ENCODE results near the gene DNAH1. TPM values are rescaled to one million over a fixed set of nuclear protein-coding genes. Genes with fewer than 3 reads are reported as not detected.

The DNAH1 gene
- total RNA-seq, 1 donor from 2014 or later: 0.80 TPM

- H3K9me3 ChIP-seq (ENCODE audit: low read depth): no peaks in the 10 kb centered on the region
- H3K4me1 ChIP-seq: peaks cover 18% of the 10 kb centered on the region
- no peak overlapping the region for H3K9ac ChIP-seq
- no peak overlapping the region for H3K4me2 ChIP-seq
- H3K79me2 ChIP-seq (ENCODE audit: low read depth): no peaks in the 10 kb centered on the region
- H3K4me1 Mint-ChIP-seq: peaks cover 31% of the 10 kb centered on the region
- no peaks in the 10 kb centered on the region for H3K36me3 ChIP-seq
- H3K36me3 Mint-ChIP-seq: no peaks in the 10 kb centered on the region
- no peak overlapping the region for H3K4me3 ChIP-seq
- no peak overlapping the region for H3K4me3 Mint-ChIP-seq
- peaks cover 9% of the 10 kb centered on the region for H3K27me3 Mint-ChIP-seq (ENCODE audit: insufficient read depth, low read depth)
- peaks cover 17% of the 10 kb centered on the region for H3F3A ChIP-seq (ENCODE audit: low read depth)
- H3K27ac ChIP-seq: no peak overlapping the region
- H4K20me1 ChIP-seq (ENCODE audit: low read depth): no peaks in the 10 kb centered on the region
- H3K9me3 Mint-ChIP-seq: no peaks in the 10 kb centered on the region
- no peaks in the 10 kb centered on the region for H3K27me3 ChIP-seq
- no peak overlapping the region for H3K27ac Mint-ChIP-seq
- DNase-seq (ENCODE audit: low spot score): no peak
- TF ChIP-seq CTCF (IDR thresholded peaks at IDR 0.05) (no peak), EZH2phosphoT487 (IDR thresholded peaks at IDR 0.05) (no peak), EZH2 (IDR thresholded peaks at IDR 0.05) (no peak)
- no peak overlapping the region for H2AFZ ChIP-seq (replicated peaks)
These were observed 119.4 kb downstream of the DNAH1 start for GRCh38 chr3:52435246-52436101.

GRCh38 chr3:52436500-52437149 lies 120.5 kb downstream of the DNAH1 start:
- H3K9ac ChIP-seq: no peak overlapping the region
- no peaks in the 10 kb centered on the region for H3K9me3 ChIP-seq (ENCODE audit: low read depth)
- H2AFZ ChIP-seq (replicated peaks): no peak overlapping the region
- Mint-ChIP-seq H3K36me3 (no peaks in the 10 kb centered on the region), H3K27me3 (ENCODE audit: insufficient read depth, low read depth) (peaks cover 9% of the 10 kb centered on the region), H3K4me1 (peaks cover 30% of the 10 kb centered on the region), H3K4me3 (no peak overlapping the region), H3K27ac (no peak overlapping the region), H3K9me3 (no peaks in the 10 kb centered on the region)
- no peak overlapping the region for H3K4me3 ChIP-seq
- H3K27ac ChIP-seq: no peak overlapping the region
- H3K4me1 ChIP-seq: peaks cover 18% of the 10 kb centered on the region
- no peak for TF ChIP-seq CTCF (IDR thresholded peaks at IDR 0.05)
- no peak for DNase-seq (ENCODE audit: low spot score)
- H4K20me1 ChIP-seq (ENCODE audit: low read depth): no peaks in the 10 kb centered on the region
- H3K79me2 ChIP-seq (ENCODE audit: low read depth): no peaks in the 10 kb centered on the region
- H3F3A ChIP-seq (ENCODE audit: low read depth): peaks cover 17% of the 10 kb centered on the region
- no peaks in the 10 kb centered on the region for H3K36me3 ChIP-seq
- no peak overlapping the region for H3K4me2 ChIP-seq
- H3K27me3 ChIP-seq: no peaks in the 10 kb centered on the region

DNA sequence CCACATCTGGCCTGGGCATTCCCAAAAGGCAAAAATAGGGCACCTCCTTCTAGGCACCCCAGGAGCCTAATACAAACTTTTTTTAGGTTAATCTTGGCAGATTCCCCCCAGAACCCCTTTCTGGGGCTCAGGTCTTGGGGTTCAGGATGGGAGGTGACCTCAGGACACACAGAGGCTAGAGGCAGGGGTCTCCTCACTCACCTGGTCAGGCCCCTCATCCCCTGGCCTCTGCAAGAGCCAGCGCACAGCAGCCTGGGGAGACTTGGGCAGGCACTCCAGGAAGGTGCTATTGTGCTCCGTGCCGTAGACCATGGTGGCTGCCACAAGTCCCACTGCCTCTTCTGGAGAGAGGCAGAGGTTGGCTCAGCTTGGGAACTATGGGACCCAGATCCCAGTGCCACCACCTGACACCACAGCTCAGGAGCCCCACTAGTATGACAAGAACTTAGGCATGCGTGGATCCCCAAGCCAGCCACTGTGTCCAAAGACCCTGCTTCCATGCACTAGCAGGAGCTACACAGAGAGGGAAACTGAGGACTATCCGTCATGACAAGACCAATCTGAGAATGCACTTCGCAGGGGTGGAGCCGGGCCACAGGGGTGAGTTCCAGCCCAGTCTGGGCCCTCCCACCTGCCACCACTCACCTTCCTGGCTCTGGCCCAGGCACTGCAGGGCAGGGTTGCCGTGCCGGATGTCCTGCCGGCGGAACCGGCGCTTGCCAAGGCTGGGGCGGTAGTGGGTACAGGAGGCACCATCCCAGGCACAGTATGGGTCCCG lies 121.4 kb downstream of the DNAH1 start:
- Histone ChIP-seq H3K9ac (no peak overlapping the region), H2AFZ (replicated peaks) (no peak overlapping the region), H3K4me2 (no peak overlapping the region), H3F3A (ENCODE audit: low read depth) (peaks cover 17% of the 10 kb centered on the region), H3K79me2 (ENCODE audit: low read depth) (no peaks in the 10 kb centered on the region), H3K4me3 (no peak overlapping the region), H3K4me1 (peaks cover 18% of the 10 kb centered on the region), H4K20me1 (ENCODE audit: low read depth) (no peaks in the 10 kb centered on the region), H3K9me3 (ENCODE audit: low read depth) (no peaks in the 10 kb centered on the region), H3K36me3 (no peaks in the 10 kb centered on the region), H3K27ac (no peak overlapping the region), H3K27me3 (no peaks in the 10 kb centered on the region)
- Mint-ChIP-seq H3K27ac (no peak overlapping the region), H3K27me3 (ENCODE audit: insufficient read depth, low read depth) (peaks cover 6% of the 10 kb centered on the region), H3K4me1 (peaks cover 21% of the 10 kb centered on the region), H3K4me3 (no peak overlapping the region), H3K36me3 (no peaks in the 10 kb centered on the region), H3K9me3 (no peaks in the 10 kb centered on the region)
- no peak for DNase-seq (ENCODE audit: low spot score)
- TF ChIP-seq CTCF (IDR thresholded peaks at IDR 0.05) (no peak), EZH2 (IDR thresholded peaks at IDR 0.05) (no peak)

Data from neural progenitor cell (in vitro differentiated cells).